PC-9 (cell line): ENCODE measurements around the gene GNAL.

ENCODE experiments used
- CTCF ChIP-seq: fragments of 200-600 bp; sonication (generic); conservative IDR thresholded peaks from 2 replicates; pipeline ENCODE4 v1.6.1; 2017; ENCODE audit warnings: mixed run types, antibody characterized with exemption, mild to moderate bottlenecking, moderate library complexity
- EZH2 ChIP-seq: fragments of 200-600 bp; sonication (generic); IDR thresholded peaks from 2 replicates; pipeline ENCODE4 v1.8.0; 2017; ENCODE audit warnings: antibody characterized with exemption, low read depth

- no peak for TF ChIP-seq CTCF
- no peak for TF ChIP-seq EZH2
Measured at GRCh38 chr18:11891737-11892136, 202.7 kb downstream of the GNAL start.
